ENCODE data around the gene PCNX4. TPM values are rescaled to one million over a fixed set of nuclear protein-coding genes. Genes with fewer than 3 reads are reported as not detected.
A peak's percentile ranks its signal among the peaks of the same experiment; 100 is the strongest.

Gene PCNX4
- total RNA-seq, 1 donor from 2014 or later, result 19.2 TPM

DNA sequence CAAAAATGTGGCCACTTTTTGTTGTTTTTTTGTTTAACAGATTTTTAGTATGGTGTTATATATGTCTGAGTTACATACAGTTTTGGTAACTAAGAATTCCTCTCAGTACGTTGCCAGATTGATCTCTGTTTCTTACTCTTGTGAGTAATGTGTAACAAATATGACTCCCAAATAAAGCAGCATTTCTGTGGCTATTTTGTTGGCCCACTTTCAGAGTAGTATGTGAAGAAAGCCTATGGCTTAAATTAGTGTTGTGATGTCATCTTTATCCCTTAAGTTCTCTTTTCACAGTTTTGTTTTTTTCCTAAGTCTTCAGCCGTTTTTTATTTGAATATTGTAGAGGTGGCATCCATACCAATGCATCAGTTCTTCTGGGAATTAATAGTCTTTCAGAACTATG is 10.7 kb downstream of the PCNX4 start:
- ATAC-seq, result no peak

DNA sequence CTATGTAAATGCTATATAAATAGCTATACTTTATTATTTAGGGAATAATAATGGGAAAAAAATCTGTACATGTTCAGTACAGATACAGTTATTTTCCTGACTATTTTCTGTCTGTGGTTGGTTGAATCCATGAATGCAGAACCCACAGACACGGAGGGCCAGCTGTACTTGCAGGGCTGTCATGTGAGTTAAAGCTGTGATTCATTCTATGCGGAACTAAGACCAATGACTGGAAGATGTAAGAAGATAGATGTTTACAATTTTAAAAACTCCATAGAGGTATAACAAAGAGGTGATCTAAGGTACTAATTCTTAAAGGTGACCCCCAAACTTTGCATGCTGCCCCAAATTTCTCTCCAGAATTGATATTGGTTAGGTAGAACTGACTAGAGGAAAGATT is 14.6 kb downstream of the PCNX4 start:
- no peak for ATAC-seq

DNA sequence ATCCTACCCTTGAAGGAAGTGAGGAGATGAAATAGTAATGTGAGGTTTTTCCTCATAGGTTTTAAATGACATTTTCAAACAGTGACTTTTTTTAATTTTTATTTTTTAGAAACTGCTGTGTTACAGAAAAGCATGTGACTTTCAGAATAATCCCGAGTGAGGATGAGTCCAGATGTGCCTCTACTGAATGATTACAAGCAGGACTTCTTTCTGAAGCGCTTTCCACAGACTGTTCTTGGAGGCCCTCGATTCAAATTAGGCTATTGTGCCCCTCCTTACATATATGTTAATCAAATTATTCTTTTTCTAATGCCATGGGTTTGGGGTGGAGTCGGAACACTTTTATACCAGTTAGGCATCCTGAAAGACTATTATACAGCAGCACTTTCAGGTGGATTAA is 15.8 kb downstream of the PCNX4 start:
- no peak for ATAC-seq

DNA sequence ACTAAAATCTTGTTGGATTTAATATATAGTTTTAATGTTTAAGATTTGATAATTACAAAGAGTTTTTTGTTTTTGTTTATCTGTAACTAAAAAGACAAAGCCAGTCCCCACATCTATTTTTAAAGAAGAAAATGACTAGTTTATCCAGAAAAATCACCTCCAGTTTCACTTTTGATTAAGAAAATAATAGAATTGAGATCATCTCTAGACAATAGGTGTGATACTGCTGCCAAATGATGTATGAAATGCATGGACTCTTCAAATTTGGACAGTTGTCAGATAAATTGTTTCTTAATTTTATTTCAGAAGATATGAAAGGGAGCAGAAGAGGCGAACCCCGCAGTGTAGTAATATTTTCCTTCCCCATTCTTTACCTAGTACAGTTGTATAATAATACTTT is 20.0 kb downstream of the PCNX4 start:
- no peak for ATAC-seq

DNA sequence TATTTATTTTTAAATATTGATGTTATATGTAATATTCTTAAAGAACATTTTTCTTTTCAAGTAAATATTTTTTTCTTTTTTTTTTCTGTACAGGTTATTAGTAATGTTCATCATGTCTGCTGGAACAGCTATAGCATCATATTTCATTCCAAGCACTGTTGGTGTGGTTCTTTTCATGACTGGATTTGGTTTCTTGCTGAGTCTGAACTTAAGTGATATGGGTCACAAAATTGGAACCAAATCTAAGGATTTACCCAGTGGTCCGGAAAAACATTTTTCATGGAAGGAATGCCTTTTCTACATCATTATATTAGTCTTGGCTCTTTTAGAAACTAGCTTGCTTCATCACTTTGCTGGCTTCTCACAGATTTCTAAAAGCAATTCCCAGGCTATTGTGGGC is 23.2 kb downstream of the PCNX4 start:
- ATAC-seq, result no peak

DNA sequence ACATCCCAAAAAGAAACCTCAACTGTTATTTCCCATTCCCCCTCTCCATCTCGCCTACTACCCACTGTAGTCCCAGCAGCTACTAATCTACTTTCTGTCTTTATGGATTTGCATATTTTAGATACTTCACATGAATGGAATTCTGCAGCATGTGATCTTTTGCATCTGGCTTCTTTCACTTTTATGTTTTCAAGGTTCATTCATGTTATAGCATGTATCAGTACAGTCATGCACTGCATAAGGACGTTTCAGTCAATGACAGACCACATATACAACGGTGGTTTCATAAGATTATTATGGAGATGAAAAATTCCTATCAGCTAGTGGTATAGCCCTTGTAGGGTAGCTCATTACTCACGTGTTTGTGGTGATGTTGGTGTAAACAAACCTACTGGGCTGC is 24.5 kb downstream of the PCNX4 start:
- ATAC-seq, result peak; percentile 13

DNA sequence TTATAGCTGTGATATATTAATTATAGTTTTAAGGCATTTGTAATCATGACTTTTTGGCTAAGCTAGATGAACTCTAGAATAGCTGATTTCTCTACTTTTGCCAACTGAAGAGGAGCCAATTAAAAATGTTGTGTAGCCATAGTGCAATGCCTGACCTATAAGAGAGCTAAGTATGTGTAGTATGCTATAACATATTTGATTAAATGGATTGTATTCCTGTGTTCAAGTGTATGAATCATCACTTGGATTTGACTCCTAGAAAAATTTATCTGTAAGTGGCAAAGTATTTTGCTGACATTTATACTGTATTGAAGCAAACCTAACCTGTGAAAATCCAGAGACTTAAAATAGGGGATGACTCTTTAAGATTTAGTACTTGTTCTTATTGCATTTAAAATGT is 34.2 kb downstream of the PCNX4 start:
- ATAC-seq, result no peak

DNA sequence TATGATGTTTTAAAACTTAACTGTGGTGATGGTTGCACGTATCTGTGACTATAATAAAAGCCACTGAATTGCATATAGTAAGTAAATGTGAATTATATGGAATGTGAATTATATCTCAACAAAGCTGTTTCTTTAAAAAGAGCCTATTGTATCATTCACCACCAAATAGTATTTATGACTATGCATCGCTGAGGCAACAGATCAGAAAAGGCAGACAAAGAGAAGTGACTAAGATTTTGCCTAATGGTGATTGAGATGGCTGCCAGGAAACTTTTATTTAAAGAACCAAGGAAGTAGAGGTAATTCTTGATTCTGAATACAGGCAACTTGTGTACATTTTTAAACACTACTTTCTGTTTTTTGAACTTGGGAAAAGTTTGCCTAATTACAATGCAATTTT is 41.8 kb downstream of the PCNX4 start:
- ATAC-seq, result no peak

DNA sequence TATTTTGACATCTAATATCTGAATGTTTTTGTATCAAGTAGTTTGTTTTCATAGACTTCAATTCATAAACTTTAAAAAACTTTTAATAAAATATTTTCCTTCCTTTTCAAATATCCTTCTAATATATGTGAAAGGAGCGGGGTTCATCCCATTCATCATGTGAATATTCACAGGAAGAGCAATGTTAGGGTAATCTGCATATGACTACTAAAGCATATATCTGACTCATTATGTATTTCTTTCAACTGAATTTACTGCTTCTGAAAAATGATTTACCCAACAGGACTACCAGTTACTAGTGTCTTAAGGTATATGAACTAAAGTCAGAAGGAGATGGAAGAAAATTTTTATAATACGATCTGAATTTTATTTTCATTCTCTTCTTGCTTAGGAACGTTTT is 43.0 kb downstream of the PCNX4 start:
- no peak for ATAC-seq

DNA sequence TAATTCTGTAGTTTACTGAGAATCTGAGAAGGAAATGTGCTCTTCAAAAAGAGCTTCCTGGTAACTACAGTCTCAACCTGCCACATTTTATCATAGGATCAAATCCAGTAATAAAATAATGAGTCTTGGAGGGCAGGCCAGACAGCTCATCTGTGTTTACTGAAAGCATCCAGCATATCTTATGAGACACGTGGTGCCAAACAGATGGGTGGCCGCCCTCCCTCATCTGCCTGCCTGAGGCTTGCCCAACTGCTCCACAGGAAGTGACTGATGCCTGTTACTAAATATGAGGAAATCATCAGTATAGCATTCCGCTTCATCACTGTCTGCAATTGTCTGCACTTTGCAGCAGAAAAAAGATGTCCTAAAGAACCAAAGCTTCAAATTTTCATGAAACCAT is 60.0 kb downstream of the PCNX4 start:
- ATAC-seq, result peak; percentile 97

DNA sequence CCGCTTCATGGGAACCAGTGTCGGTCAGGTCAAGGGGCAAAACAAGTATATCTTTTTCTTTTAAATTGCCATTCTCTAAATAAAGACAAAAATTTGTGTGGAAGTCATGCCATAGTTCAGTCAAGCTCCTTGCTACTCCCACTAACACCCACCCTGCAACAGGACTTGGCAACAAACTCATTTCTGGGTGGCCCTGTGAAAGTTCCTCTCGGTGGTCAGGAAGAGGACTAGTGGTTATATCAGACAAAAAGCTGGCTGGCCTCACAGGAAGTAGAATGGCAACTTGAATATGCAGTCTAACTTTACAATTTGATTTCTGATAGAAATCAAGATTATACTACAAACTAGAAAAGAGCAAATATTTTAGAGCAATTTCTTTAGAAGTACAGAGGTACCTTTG is 62.3 kb downstream of the PCNX4 start:
- ATAC-seq, result no peak

DNA sequence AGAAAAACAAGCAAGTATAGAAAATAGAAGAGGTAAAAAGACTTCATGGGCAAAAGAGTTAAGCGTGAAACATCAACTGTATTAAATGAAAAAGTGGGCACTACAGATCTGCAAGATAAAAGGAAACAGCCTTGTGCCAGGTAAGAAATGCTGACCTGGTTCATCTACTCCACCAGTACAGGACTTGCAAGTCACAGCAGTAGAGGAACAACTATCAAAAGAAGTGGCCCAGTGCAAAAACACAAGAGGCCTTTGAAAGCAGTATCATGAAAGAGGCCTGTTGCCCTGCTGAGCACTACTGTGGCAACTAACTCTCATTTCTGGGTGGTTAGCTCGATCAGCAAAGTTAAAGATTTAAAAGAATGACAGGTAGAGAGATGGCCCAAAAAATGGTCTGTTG is 62.9 kb downstream of the PCNX4 start:
- ATAC-seq, result no peak

DNA sequence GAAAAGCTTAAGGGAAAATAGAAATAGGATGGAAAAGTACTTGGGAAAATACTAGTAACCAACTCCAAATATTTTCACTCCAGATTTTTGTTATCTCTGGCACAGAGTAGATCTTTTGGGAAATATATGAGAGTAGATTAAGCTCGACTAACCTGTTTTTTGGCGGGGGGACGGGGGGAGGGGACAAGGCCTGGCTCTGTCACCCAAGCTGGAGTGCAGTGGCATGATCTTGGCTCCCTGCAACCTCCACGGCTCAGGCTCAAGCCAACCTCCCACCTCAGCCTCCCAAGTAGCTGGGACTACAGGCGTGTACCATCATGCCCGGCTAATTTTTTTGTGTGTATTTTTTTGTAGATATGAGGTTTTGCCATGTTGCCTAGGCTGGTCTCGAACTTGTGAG is 68.7 kb downstream of the PCNX4 start:
- no peak for ATAC-seq

DNA sequence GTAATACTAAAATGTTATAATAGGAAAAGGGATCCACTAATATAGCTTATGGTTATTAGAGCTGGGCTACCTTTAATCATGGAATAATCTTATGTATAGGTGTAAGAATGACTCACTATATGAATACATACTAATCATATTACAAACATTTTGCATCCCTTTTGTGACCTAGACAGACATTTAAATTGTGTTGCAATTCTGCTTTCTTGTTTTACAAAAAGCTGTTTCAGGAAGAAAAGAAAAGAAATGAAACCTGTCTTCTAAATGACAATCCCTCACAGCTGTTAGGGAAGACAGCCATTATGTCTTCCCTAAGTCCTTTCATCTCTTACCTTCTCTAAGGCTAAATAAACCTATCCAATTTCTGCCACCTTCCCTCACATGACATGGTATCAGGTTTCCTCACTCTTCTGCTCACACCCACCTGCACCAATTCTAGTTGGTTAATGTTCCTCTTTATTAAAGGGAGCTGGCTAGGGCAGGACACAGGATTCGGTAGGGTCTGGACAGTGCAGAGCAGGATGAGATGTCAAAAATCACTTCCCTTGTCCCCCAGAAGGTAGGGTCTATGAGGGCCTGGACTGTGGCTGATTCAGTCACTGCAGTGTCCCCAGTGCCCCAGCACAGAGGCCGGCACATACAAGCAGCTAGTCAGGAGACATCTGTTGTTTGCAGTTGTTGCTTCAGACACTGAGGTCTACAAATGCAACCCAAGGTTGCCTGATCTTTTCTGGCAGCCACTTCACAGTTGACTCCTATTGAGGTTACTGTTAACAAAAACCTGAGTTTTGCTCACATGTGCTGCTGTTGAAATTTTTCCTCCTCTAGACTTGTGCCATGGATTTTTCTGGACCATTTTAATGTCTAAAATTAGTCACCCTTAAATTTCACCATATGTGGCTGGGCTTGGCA is 69.7 kb downstream of the PCNX4 start:
- no peak for ATAC-seq

DNA sequence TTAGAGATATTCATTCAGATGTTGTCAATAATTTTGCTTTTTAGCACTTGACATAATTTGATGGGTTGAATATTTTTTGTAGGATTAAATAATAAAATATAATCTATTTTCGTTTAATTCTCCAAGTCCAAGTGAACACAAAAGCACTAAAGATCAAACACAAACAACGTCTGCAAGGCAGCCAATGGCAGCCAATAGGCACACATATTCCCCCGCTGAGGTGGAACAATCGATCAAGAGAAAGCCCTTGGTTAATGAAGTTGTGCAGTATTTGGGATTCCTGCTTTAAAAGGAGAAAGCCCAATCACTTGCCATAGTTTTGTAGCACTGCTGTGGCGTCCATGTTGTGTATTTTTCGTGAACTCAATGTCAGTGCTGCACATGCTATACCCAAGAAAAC is 72.0 kb downstream of the PCNX4 start:
- ATAC-seq, result no peak

DNA sequence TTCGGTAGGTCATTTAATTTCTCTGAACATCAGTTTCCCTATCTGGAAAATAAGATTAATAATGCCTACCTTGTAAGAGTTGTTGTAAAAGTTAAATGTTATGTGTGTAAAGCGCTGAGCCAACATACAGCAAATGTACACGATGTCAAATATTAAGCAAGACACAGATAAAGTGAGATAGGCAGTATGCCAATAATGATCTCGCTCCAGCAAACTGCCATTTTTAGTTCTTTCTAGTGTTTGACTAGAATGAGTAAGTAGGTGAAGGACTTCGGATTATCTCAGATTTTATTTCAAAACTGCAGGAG is 72.6 kb downstream of the PCNX4 start:
- no peak for ATAC-seq

DNA sequence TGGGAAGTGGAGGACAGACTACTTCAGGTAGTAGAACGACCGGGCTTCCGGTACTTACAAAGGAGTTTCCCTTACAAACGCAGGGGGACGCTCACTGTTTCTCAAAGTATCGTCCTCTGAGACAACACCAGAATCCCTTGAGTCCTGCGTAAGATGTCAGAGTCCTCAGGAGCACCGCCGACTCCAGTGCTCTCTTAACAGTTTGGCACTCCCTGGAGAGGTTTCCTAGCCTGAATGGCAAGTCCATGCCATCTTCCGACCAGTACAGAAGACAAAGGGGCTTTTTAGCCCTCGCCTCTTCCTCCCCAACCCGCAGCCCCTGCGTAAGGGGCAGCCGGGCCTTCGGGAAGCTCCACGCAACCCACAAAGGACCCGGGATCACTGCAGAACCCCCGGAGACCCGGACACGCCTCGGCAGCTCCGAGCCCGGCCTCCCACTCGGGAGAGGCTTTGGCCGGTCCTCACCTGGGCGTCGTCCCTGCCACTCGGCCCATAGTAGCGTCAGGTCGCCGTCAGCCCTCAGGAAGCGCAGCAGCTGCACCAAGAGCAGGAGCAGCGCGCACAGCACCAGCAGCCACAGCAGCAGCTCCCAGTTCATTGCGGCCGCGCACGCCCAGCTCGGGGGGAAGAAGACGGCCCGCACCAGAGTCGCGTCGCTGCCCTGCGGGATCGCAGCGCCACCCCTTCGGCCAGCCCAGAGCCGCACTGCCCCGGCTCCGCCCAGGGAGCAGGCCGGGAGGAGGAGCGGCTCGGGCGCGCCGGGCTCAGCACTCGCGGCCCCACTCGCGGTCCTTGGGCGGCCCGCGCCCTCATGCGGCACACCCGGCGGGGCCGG is 73.2 kb downstream of the PCNX4 start, which contains the start of gene DHRS7:
TSS of gene DHRS7 (minus strand) at position 687 of the 835 bp plus-strand sequence. CDS start at position 598, 89 bp downstream.
- peak; percentile 96 for ATAC-seq

DNA sequence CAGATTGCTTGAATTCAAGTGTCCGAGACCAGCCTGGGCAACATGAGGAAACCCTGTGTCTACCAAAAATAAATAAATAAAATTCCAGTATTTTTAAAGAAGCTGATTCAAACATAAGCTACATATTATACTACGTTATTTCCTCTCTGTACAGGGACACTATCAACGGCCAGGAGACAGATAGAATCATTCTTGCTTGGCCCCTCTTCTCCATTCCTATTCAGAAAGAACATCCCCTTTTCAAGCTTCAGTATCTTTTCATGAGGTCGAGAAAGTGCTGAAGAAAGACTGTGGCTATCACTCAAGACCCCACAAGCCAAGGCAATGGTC is 73.8 kb downstream of the PCNX4 start:
- no peak for ATAC-seq

DNA sequence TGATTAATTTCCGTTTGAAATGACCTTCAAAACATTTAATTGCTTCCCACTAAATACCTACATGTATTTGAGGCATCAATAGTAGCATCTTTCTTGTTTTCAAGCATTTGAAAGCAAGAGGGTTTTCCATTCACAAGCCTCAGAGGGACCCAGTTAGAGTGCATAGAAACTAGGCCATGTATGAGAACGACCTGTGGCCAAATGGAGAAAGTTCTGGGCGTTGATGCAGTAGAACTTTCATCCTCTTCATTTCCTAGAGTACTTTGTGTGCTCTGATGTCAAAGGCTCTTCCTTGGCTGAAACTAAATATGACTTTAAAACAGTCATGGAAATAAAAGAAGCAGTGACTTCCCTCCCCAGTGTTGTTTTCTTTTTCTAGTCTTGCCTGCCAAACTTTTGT is 74.4 kb downstream of the PCNX4 start:
- ATAC-seq, result no peak

DNA sequence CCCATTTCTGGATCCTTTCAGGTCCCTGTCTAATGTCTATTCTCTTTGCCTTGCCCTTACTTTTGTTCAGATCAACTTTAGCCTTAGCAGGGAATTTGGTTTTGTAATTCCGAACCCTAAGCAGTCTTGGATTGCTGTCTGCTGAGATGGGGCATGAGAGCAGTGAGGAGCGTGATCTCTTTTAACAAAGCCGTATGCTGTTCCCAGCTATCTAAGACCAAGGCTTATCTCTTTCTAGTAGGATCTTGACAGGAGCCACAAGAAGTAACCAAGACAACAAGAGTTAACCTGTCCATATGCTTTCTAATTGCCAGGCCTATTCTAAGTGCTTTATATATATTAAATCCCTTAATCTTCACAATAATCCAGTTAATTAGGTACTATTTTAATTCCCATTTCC is 78.0 kb downstream of the PCNX4 start:
- no peak for ATAC-seq

DNA sequence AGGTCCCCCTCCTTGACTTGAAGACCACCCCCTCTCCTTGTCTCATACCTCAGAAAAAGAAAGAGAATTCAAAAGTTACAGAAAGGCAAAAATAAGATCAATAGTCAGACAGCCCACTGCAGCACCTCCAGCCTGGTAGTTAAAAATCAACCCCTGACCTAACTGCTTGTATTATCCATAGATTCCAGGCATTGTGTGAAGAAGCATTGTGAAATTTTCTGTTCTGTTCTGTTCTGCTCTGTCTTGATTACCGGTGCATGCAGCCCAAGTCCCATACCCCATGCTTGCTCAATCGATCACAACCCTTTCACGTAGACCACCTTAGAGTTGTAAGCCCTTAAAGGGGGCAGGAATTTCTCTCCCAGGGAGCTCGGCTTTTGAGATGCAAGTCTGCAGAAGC is 79.2 kb downstream of the PCNX4 start:
- no peak for ATAC-seq

DNA sequence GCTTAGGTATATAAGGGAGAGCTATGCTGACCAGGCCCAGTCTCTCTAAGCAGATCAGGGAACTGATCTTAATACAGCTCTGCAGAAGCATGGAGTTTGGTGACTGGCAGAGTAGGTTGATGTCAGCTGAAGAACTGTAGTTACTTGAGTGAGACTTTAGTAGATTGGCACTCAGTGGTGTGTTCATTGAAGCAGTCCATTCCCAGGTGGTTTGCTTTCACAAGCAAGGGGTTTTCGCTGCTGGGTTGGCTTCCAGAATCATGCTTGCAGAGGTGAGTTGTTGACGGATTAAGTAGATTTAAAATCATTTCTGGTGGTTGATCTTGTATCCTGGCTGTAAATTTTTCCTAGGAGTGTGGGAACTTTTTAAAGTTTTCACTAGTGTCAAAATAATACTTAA is 80.0 kb downstream of the PCNX4 start:
- no peak for ATAC-seq

DNA sequence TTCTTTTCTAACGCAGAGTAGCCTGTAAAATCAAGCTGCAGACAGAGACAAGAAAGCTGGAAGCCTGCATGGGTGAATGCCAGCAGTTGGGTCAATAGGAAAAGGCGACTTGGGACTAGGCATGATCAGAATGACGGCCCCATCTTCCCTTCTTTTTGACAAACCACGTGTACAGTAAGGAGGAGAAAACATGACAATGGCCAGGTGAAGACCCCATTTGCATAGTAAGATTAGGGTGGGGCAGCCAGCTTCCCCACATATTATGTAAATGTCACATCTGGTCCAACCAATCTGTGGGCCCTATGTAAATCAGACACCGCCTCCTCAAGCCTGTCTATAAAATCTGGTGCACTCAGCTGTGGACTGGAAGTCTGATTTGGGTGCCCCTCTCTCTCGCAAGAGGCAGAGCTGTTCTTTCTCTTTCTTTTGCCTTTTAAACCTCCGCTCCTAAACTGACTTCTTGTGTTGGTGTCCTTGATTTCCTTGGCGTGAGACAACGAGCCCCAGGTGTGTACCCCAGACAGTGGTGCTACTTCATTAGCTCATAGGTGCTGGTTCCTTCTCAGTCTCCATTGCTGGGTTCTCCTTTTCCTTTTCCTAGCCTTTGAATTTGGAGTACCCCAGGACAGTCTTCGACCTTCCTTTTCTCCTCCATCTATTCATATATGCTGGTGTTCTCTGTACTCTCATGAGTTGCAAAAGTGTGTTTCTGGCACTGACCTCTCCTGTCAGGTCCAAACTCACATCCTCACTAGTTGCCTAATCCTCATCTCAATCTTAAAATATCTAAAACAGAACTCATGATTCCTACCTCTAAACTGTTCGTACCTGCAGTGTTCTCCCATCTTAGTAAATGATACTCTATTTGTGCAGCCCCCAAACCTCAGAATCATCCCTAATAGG is 82.9 kb downstream of the PCNX4 start:
- no peak for ATAC-seq
